NCI-H1417 treated with DMSO at 0.1 percent for 48 hours (cell line): ENCODE measurements around the gene TOB1.

Experiments used
- DNase-seq: peaks from one replicate; lab custom pipeline; 2025; lab: John Stamatoyannopoulos, UW

TOB1 gene

DNA sequence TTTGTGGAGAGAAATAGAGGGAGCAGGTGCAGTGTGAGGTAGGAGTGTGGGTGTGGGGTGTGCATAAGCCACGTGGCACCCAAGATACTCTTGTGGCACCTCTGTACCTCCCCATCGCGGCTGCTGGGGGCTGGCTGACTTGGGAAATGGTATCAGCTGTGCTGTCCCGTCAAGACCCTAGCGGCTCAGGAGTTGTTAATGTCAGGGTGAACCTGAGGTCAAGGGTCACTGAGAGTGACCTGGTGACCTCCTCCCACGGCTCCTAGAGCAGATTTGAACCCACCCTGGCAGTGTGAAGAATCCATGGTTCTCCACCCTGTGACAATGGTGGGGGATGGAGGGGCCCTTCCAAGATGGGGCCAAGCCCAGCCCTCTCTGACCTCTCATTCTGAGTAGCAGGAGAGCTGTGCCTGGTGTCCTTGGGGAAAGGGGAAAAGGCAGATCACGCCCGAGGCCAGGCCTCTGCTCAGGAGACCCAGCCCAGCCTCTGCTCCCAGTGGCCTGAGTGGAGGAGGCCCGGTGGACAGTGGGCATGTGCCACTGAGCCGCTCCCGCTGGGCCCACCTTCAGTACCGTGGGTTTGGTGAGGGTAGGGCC is 33.8 kb downstream of the TOB1 start:
- no peak for DNase-seq

- no peak for DNase-seq
Measured at GRCh38 chr17:50831471-50831928, 34.7 kb downstream of the TOB1 start.

DNA sequence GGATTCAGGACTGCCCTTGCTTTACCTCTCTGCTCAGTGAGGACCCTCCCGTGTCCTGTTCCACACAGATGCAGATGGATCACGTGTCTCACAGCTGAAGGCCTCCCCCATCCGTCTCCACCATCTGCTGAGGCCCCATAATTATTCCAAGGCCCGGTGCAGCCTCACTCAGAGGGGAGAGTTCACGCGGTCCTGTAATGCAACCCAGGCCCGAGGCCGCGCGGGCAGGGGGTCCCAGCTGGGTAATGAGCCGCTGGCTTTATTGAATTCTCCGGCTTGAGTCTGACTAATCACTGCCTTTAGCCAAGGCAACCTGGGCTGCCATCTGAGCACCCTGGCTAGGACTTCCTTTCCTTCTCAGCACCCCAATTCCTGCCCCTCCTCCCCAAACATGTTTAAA is 35.2 kb downstream of the TOB1 start:
- DNase-seq: no peak

GRCh38 chr17:50830352-50830751 is 35.8 kb downstream of the TOB1 start:
- DNase-seq: no peak

DNA sequence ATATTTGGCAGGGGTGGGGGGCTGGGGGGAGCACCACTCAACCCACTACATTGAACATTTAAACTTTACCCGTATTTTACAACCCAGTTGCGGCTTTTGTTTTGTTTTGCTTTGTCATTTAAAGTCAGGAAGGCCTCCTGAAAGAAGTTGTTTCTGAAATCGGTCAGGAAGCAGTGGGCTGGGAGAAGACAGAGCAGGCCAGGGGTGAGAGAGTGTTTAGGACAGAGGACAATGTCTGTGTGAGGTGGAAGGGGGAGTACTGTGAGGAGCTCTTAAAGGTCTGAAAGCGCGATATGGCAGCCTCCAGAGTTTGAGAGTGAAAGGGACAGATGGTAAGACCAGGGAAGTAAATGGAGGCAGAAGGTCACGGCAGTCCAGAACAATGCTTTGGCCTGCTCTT is 36.8 kb downstream of the TOB1 start:
- no peak for DNase-seq

DNA sequence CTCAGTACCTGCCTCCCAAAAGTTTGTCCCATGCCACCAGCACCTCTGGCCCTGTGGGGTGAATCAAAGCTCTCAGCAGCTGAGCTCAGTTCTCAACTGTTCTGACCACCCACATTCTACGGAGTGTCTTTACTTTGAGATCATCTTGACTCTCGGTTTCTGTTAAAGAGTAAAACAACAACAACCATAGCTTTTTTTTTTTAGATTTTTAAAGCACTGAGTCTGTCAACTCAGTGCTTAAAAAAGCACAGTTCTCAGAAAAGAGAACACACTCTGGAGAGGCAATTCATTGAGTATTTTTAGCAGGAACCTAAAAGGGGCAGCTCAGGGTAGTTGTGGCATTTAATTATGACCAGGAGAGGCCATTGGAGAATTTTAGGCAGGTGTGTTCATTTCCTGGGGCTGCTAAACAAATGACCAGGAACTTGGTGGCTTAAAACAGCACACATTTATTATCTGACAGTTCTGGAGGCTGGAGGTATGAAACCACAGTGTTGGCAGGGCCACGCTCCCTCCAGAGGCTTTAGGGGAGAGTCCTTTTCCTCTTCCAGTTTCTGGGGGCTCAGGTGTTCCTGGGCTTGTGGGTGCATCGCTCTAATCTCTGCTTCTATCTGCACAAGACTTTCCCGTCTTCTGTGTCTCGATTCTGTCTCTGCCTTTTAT is 37.5 kb downstream of the TOB1 start:
- no peak for DNase-seq

GRCh38 chr17:50825188-50825587 is 41.0 kb downstream of the TOB1 start:
- DNase-seq: no peak

DNA sequence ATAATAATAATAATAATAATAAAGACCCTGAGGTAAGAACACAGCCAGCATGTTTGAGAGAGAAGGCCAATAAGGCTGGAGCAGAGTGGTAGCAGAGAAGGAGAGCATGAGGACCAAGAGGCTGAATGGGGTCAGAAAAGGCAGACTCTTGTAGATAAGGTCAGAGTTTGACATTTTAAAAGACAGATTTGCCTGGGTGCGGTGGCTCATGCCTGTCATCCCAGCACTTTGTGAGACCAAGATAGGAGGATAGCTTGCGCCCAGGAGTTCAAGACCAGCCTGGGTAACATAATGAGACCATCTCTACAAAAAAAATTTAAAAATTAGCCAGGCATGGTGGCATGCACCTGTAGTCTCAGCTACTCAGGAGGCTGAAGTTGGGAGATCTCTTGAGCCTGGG is 41.7 kb downstream of the TOB1 start:
- DNase-seq: no peak

GRCh38 chr17:50822550-50822949 is 43.6 kb downstream of the TOB1 start:
- no peak for DNase-seq

DNA sequence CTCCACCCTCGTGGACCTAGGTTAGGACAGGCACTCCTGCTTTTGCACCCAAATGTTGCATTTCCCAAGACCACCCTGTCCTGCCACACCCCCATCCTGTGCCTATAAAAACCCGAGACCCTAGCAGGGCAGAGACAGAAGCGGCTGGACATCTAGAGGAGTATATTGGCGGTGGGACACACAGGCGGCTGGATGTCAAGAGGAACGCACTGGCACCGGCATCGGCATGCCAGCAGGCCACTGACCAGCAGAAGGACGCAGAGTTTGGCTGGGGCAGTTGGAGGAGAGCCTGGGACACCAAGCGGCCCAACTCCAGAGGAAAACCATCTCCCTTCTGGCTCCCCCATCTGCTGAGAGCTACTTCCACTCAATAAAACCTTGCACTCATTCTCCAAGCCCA is 45.5 kb downstream of the TOB1 start:
- no peak for DNase-seq

DNA sequence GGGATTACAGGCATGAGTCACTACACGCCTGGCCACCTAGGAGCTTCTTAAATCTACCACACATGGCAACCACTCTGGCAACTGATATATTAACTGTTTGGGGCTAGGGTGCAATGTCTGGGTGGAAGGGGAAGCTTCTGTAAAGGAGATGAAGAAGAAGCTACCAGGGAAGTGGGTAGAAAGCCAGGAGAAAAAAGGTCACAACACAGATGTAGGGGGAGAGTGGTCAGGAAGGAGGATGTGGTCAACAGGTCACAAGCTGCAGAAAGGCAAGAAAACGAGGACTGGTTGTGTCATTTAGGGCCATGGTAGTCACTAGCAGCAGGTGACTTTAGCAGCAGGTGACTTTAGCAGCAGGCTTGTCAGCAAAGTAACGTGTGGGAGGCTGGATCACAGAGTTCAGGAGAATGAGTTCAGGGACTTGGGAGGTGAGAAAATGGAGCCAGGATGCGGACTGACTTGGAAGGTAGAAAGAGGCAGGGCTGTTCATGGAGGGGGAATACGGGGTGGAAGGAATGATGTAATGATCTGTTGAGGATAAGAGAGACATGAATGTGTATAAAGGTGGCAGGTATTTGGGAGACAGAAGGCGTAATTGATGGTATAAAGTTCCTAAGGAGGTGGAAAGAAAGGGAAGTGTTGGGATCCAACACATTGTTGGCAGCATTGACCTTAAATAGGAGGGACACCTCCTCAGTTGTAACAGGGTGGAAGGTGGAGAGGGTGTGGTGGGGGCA is 47.1 kb downstream of the TOB1 start:
- DNase-seq: no peak

DNA sequence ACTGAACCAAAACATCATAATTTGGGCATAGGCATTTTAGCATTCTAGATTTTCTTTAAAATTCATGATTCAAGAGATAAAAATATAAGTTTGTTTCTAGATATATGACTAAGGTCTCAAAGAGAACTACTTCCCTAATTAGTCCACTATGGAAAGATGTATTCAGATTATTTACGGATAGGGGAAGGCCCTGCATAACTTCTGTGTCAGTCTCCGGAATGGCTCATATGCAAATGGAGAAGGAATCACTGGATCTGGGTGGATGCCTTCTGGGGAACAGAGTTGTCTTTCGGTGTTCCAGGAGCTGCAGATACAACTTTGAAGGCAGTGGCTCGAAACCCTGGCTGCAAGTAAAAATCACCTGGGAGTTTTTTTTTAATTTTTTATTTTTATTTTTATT is 47.9 kb downstream of the TOB1 start:
- no peak for DNase-seq

DNA sequence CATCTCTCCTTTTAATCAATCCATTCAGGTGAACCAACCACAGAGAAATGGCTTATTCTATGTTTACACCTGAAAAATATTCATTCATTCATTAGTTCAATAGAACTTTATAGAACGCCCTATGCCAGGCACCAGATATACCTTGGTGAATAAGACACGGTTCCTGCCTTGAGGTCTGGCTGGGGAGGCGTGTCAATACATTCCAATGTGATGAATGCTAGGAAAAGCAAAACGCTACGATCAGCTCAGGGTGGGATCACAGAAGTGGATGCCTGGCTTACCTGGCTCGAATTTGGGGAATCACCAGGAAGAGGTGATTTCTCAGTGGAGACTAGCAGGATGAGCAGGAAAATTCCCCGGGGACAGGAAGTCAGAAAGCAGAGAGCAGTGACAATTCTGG is 48.3 kb downstream of the TOB1 start:
- DNase-seq: no peak

DNA sequence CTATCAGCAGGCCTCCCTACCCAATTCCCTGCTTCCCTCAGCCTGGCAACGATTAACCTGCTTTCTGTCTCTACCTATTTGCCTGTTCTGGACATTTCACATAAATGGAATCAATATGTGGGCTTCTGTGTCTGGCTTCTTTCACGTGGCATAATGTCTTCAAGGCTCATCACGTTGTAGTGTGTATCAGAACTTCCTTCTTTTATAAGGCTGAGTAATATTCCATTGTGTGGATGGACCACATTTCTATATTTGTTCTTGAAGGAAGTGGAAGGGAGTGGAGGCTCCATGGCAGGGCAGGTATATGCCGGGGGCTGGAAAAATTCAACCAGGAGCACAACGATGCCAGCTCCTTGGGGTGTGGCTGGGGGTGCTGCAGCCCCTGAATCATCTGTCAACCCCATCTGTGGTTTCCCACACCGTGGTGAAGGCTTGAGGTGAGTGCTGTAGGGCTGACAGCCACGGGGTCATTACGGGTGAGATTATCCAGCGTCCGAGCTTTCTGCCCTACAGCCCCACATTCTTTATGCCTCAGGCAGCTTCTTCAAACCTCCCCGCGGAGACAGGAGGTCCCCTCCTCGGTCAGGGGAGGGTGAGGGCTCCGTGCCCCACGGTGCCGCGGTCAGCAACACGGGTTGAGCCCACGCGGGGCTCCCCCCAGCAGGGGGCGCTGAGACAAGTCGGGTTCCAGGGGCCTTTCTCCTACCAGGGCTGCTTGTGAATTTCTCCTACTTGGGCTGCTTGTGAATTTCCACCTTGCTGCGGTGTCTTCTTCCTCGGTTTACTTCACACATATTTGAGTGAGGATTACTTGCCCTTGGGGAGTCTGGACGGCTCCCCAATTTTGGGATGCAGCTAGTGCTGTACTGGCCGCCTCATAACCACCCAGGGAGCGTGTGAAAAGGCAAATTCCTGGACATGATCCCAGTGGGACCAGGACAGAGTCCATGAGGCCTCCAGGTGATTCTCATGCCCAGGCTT is 49.1 kb downstream of the TOB1 start:
- no peak for DNase-seq

- DNase-seq: no peak
Measured at GRCh38 chr17:50816271-50816670, 49.9 kb downstream of the TOB1 start.

DNA sequence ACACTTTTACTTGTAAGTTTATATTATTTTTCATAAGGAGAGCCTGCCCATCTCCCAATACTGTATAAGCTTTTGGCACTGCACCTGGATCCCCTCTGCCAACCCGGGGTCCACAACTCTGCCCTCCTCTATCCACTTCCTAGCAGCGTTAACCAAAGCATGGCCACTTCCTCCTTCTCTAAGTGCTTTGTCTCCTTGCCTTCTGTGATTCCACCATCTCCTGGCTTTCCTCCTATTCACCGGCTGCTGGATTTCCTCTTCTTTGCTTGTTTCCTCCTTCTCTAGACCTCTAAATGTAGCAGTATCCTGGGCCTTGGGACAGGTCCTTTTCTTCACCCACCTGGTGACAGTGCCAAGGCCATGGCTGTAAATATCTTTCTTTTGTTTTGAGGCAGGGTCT is 50.8 kb downstream of the TOB1 start:
- no peak for DNase-seq

- no peak for DNase-seq
Measured at GRCh38 chr17:50813583-50813982, 52.6 kb downstream of the TOB1 start.
